ENCODE measurements around the gene ETV5. TPM values are rescaled to one million over a fixed set of nuclear protein-coding genes. Genes with fewer than 3 reads are reported as not detected.

ETV5 gene
- total RNA-seq, 2 donors from 2014 or later, result 1.5 to 3.5 TPM

DNA sequence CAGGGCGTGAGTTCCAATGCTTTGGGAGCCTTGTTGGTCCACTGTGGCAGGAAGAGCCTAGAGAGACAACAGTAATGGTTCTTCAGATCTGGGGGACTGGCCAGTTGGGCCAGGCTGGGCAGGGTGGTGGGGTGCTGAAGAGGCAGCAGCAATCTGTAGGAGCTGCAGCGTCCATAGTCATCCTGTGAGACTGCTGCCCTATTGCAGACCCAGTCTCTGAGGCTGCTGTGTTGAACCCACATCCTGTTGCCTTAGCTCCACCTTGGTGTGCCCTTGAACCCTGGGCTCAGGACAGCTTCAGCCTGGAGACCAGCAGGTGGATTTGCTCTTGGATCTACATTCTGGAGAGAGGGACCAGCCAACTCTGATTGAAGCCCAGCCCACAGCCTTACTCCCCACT lies 23.6 kb upstream of the ETV5 start:
- no peak for ATAC-seq
- Mint-ChIP-seq H3K9me3 (no peaks in the 10 kb centered on the region), H3K36me3 (no peaks in the 10 kb centered on the region), H3K27ac (no peak overlapping the region)
- DNase-seq (ENCODE audit: low spot score in 2 of 2), result no peak

DNA sequence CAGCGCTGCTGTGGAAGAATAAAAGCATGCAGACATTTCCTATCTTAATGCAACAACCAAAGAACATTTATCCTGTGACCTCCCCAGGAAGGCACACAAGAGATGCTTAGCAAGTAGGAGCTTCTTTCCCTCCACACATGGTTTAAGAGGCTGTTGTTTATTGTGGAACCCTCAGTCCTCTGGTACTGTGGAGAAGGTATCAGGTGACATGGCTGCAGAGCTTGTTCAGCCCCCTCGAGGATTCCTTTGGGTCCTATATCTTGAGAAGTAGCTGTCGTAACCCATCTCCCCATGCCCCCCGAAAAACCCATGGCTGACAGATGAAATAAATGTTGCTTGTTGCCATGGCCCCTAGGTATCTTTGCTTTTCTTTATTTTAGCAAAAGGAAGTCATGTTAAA lies 20.3 kb upstream of the ETV5 start:
- DNase-seq (ENCODE audit: low spot score in 2 of 2) (no peak), ATAC-seq (no peak)
- peaks cover 0 to 5% of the 10 kb centered on the region in 2 donors for H3K9me3 Mint-ChIP-seq
- H3K36me3 Mint-ChIP-seq, result no peaks in the 10 kb centered on the region
- no peak overlapping the region for H3K27ac Mint-ChIP-seq

DNA sequence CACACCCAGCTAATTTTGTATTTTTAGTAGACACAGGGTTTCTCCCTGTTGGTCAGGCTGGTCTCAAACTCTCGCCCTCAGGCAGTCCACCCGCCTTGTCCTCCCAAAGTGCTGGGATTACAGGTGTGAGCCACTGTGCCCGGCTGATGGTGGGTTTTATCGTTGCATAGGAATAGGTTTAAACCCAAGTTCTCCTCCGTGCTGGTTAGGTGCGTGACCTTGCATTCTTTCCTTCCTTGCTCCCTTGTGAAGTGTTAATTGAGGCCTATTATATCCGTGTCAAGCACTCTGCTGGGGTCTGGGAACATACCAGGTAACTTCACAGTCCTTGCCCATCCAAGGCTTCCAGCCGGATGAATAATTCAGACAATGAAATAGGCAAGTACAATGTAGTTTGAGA lies 19.3 kb upstream of the ETV5 start:
- peaks cover 0 to 5% of the 10 kb centered on the region in 2 donors for H3K9me3 Mint-ChIP-seq
- no peaks in the 10 kb centered on the region for H3K36me3 Mint-ChIP-seq
- H3K27ac Mint-ChIP-seq, result no peak overlapping the region
- DNase-seq (ENCODE audit: low spot score in 2 of 2), result no peak
- ATAC-seq, result no peak

DNA sequence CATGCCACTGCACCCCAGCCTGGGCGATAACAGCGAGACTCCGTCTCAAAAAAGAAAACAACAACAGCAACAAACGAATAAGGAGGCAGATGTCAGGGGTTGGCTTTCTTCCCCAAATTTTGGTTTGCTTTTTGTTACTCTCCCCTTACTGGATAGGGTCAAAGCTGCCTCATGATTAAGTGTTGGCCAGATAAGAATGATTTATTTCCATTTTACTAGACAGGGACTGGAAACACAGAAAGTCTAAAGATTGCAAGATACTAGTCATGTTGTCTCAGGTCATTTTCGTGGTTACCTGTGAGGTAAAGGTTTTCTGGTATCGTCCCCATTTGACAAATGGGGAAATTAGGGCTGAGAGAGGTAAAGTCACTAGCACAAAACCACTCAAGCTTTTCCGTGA lies 18.6 kb upstream of the ETV5 start:
- no peak overlapping the region for H3K27ac Mint-ChIP-seq
- DNase-seq (ENCODE audit: low spot score in 2 of 2) (no peak), ATAC-seq (no peak)
- H3K36me3 Mint-ChIP-seq, result no peaks in the 10 kb centered on the region
- H3K9me3 Mint-ChIP-seq, result peaks cover 0 to 5% of the 10 kb centered on the region in 2 donors

GRCh38 chr3:186125118-186125517 lies 16.2 kb upstream of the ETV5 start:
- no peaks in the 10 kb centered on the region for H3K36me3 Mint-ChIP-seq
- ATAC-seq, result peak in 1 of 2 donors; percentile 28
- no peak for DNase-seq (ENCODE audit: low spot score in 2 of 2)
- no peak overlapping the region for H3K27ac Mint-ChIP-seq
- peaks cover 0 to 5% of the 10 kb centered on the region in 2 donors for H3K9me3 Mint-ChIP-seq

GRCh38 chr3:186124592-186124991 lies 15.7 kb upstream of the ETV5 start:
- Mint-ChIP-seq H3K9me3 (peaks cover 0 to 5% of the 10 kb centered on the region in 2 donors), H3K36me3 (no peaks in the 10 kb centered on the region), H3K27ac (no peak overlapping the region)
- ATAC-seq, result no peak
- no peak for DNase-seq (ENCODE audit: low spot score in 2 of 2)

- ATAC-seq (no peak), DNase-seq (ENCODE audit: low spot score in 2 of 2) (no peak)
- no peak overlapping the region for H3K27ac Mint-ChIP-seq
- H3K9me3 Mint-ChIP-seq, result peaks cover 0 to 5% of the 10 kb centered on the region in 2 donors
- H3K36me3 Mint-ChIP-seq, result no peaks in the 10 kb centered on the region
These were observed 14.1 kb upstream of the ETV5 start for GRCh38 chr3:186123012-186123411.

DNA sequence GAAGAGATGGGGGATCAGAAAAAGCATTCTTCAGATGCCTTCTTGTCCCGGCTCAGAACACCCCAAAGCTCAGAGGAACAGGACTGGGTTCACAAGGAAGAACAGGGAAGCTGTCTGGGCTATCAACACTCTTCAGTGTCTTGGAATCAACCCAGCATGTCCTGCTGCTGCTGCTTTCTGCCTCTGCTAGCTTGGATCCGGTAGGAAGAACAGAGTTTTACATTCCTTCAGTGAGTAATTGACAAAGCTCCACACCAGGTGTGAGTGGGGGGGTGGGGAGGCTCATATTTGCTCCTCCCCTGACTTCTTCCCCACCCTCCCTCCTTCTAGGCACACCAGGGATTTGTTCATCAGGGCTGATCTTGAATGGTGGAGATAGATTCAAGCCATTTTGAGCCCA lies 13.1 kb upstream of the ETV5 start:
- H3K36me3 Mint-ChIP-seq, result no peaks in the 10 kb centered on the region
- peaks cover 0 to 5% of the 10 kb centered on the region in 2 donors for H3K9me3 Mint-ChIP-seq
- no peak for ATAC-seq
- DNase-seq (ENCODE audit: low spot score in 2 of 2), result no peak
- no peak overlapping the region for H3K27ac Mint-ChIP-seq

- H3K9me3 Mint-ChIP-seq, result peaks cover 0 to 5% of the 10 kb centered on the region in 2 donors
These were observed 12.4 kb upstream of the ETV5 start for GRCh38 chr3:186121278-186121677.

GRCh38 chr3:186119499-186119898 lies 10.6 kb upstream of the ETV5 start:
- DNase-seq (ENCODE audit: low spot score in 2 of 2), result no peak
- Mint-ChIP-seq H3K27ac (no peak overlapping the region), H3K36me3 (no peaks in the 10 kb centered on the region), H3K9me3 (no peaks in the 10 kb centered on the region)
- ATAC-seq, result no peak

More at GRCh38 chr3:186121278-186121677, 12.4 kb upstream of the ETV5 start:
- ATAC-seq (no peak), DNase-seq (ENCODE audit: low spot score in 2 of 2) (no peak)
- no peaks in the 10 kb centered on the region for H3K36me3 Mint-ChIP-seq
- no peak overlapping the region for H3K27ac Mint-ChIP-seq

DNA sequence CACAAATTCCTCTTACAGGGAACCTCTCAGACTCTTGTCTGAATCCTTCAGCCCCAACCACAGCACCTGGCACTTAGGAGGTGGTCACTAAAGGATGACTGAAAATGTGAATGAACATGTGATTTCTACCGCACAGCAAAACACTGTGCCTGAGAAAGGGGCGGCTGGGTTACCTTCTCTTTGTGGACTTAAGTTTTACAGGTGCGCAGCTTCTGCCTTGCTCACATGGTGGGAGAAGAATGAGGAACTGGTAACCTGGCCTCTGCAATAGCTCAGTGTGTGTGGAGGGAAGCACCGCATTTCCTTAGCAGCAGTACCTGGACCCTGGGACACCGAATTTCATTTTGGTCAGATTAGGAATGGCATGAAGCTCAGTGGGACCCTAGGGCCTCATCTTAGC lies 9.8 kb upstream of the ETV5 start:
- Mint-ChIP-seq H3K27ac (no peak overlapping the region), H3K36me3 (no peaks in the 10 kb centered on the region), H3K9me3 (no peaks in the 10 kb centered on the region)
- DNase-seq (ENCODE audit: low spot score in 2 of 2) (no peak), ATAC-seq (no peak)

DNA sequence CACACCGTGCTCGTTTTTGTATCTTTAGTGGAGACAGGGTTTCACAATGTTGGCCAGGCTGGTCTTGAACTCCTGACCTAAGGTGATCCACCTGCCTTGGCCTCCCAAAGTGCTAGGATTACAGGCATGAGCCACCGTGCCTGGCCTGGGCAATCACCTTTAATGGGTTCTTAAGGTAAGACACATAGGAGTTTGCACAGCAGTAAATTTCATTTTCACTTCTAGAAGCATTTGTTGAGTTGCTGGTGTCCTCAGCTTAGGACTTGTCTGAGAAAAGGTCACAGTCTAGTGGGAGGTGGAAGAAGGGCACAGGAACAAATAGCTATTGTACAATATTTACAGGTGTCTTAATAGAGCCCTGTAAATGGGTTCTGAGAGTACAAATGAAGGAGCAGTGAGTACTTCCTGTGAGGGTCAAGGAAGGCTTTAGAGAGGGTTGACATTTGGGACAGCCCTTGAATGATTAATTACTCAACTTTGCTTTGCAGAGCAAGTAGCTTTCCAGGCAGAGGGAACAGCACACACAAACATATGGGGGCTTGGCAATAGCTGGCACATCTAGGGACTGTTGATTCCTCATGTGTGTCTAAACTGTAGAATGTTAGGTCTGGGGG lies 8.7 kb upstream of the ETV5 start:
- no peaks in the 10 kb centered on the region for H3K9me3 Mint-ChIP-seq
- no peak overlapping the region for H3K27ac Mint-ChIP-seq

DNA sequence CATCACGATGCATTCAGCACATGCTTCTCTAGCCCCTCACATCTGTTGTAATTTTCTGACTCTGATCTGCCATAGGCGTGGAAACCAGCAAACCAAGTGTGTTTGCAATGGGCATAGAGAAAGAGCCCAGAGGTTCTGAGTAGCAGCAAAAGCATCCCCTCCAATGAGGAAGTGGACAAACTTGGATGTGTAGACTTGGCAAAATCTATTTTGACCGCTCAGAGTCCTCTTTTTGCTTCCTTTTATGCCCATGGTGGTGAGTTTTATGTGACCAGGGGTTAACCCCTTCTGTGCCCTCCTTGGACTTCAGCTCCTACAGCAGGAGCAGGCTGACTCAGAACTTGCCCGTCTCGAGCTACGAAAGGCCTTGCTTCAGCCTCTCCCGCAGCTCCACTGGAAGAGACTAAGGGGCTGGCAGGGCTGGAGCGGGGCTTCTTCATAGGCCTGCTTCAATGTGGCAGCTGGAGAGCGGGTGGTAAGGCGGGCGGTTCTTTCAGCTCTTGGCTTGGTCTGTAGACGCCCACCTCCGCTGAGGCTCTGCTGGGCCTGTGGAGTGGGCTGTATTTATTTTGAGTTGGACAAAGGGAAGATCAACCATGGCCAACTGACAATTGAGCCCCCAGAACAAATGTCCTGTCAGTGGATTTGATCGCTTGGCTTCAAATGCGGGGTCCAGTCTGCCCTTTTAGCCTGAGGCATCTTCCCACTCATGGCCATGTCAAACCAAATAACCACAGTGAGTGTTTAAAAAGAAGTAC lies 6.5 kb upstream of the ETV5 start:
- H3K27ac Mint-ChIP-seq, result no peak overlapping the region
- DNase-seq (ENCODE audit: low spot score in 2 of 2) (no peak), ATAC-seq (no peak)
- H3K36me3 Mint-ChIP-seq, result no peaks in the 10 kb centered on the region
- H3K9me3 Mint-ChIP-seq, result no peaks in the 10 kb centered on the region

More for the DNA sequence above, 8.7 kb upstream of the ETV5 start:
- DNase-seq (ENCODE audit: low spot score in 2 of 2) (no peak), ATAC-seq (no peak)
- H3K36me3 Mint-ChIP-seq, result no peaks in the 10 kb centered on the region

- DNase-seq (ENCODE audit: low spot score in 2 of 2) (no peak), ATAC-seq (peak in 1 of 2 donors; percentile 33)
- H3K9me3 Mint-ChIP-seq, result no peaks in the 10 kb centered on the region
- no peak overlapping the region for H3K27ac Mint-ChIP-seq
- peaks cover 0 to 5% of the 10 kb centered on the region in 2 donors for H3K36me3 Mint-ChIP-seq
These were observed 2.4 kb upstream of the ETV5 start for GRCh38 chr3:186110975-186111974.

GRCh38 chr3:186109897-186110803 lies 1.3 kb upstream of the ETV5 start:
- Mint-ChIP-seq H3K9me3 (no peaks in the 10 kb centered on the region), H3K36me3 (peaks cover 0 to 5% of the 10 kb centered on the region in 2 donors), H3K27ac (no peak overlapping the region)
- DNase-seq (ENCODE audit: low spot score in 2 of 2) (no peak), ATAC-seq (no peak)
